Kidney epithelial cell (primary cell): Measurements from ENCODE around the gene PIK3R3. TPM values are rescaled to one million over a fixed set of nuclear protein-coding genes. Genes with fewer than 3 reads are reported as not detected.

Experiments
- DNase-seq: peaks from one replicate; pipeline ENCODE4 v3.0.0-alpha.2; 2010; ENCODE audit warnings: low read depth
- H3K27me3 ChIP-seq: 2 replicates; pipeline ENCODE4 v1.6.0; 2011; ENCODE audit warnings: low read length; ENCODE audit not compliant: control insufficient read depth, insufficient read depth
- H3K36me3 ChIP-seq: 2 replicates; pipeline ENCODE4 v1.5.1; 2011; ENCODE audit warnings: low read length; ENCODE audit not compliant: control insufficient read depth, insufficient read depth
- H3K4me3 ChIP-seq: 2 replicates; pipeline ENCODE4 v1.5.1; 2011; ENCODE audit warnings: low read depth, mild to moderate bottlenecking, control low read depth, low read length
- CTCF ChIP-seq: IDR thresholded peaks from 2 replicates; pipeline ENCODE4 v1.5.1; 2011; ENCODE audit warnings: mild to moderate bottlenecking, moderate library complexity, low read length, control low read depth, inconsistent platforms; ENCODE audit not compliant: insufficient read depth, poor library complexity, severe bottlenecking
- total RNA-seq: library from RNA; depleted of rRNA; stranded (reverse); fragments of >200 nt; gene quantifications from 2 replicates; pipeline ENCODE4 v1.2.3, GENCODE V29; 2015

The PIK3R3 gene
- total RNA-seq, 1 donor from 2014 or later: 7.4 TPM

GRCh38 chr1:46110521-46110920 is 21.9 kb downstream of the PIK3R3 start:
- H3K27me3 ChIP-seq: no peaks in the 10 kb centered on the region
- H3K36me3 ChIP-seq: no peaks in the 10 kb centered on the region
- no peak for TF ChIP-seq CTCF
- DNase-seq: no peak
- no peak overlapping the region for H3K4me3 ChIP-seq

GRCh38 chr1:46102769-46103476 is 29.5 kb downstream of the PIK3R3 start:
- TF ChIP-seq CTCF: no peak

GRCh38 chr1:46099215-46099614 is 33.2 kb downstream of the PIK3R3 start:
- no peak for TF ChIP-seq CTCF
- H3K36me3 ChIP-seq: no peaks in the 10 kb centered on the region
- no peak for DNase-seq
- no peak overlapping the region for H3K4me3 ChIP-seq
- no peaks in the 10 kb centered on the region for H3K27me3 ChIP-seq

More at GRCh38 chr1:46102769-46103476, 29.5 kb downstream of the PIK3R3 start:
- no peaks in the 10 kb centered on the region for H3K27me3 ChIP-seq
- DNase-seq: no peak
- no peak overlapping the region for H3K4me3 ChIP-seq
- no peaks in the 10 kb centered on the region for H3K36me3 ChIP-seq

- no peak for TF ChIP-seq CTCF
Measured at GRCh38 chr1:46098027-46098712, 34.3 kb downstream of the PIK3R3 start.

GRCh38 chr1:46097149-46097472 is 35.3 kb downstream of the PIK3R3 start:
- Histone ChIP-seq H3K4me3 (no peak overlapping the region), H3K36me3 (no peaks in the 10 kb centered on the region), H3K27me3 (no peaks in the 10 kb centered on the region)
- DNase-seq: no peak
- no peak for TF ChIP-seq CTCF

More at GRCh38 chr1:46098027-46098712, 34.3 kb downstream of the PIK3R3 start:
- no peaks in the 10 kb centered on the region for H3K36me3 ChIP-seq
- H3K4me3 ChIP-seq: no peak overlapping the region
- no peaks in the 10 kb centered on the region for H3K27me3 ChIP-seq
- no peak for DNase-seq
